Endodermal cell (in vitro differentiated cells): ENCODE results near the gene KRT2. TPM values are rescaled to one million over a fixed set of nuclear protein-coding genes. Genes with fewer than 3 reads are reported as not detected.

Experiments used
- DNase-seq: peaks from one replicate; pipeline ENCODE4 v3.0.0-alpha.2; 2017
- H3K27ac ChIP-seq: 2 replicates; pipeline ENCODE4 v1.5.1; 2013; ENCODE audit warnings: mild to moderate bottlenecking, low read depth, low read length, moderate library complexity
- H3K27me3 ChIP-seq: 2 replicates; pipeline ENCODE4 v1.6.1; 2013; ENCODE audit warnings: mild to moderate bottlenecking, low read length, moderate library complexity; ENCODE audit not compliant: insufficient read depth, control insufficient read depth, poor library complexity, severe bottlenecking
- H3K36me3 ChIP-seq: 2 replicates; pipeline ENCODE4 v1.7.0; 2013; ENCODE audit warnings: mild to moderate bottlenecking, low read length, moderate library complexity; ENCODE audit not compliant: control insufficient read depth, insufficient read depth
- H3K4me1 ChIP-seq: one replicate; pipeline ENCODE4 v1.7.0; 2013; ENCODE audit warnings: low read length; ENCODE audit not compliant: control insufficient read depth, insufficient read depth
- H3K4me3 ChIP-seq: 2 replicates; pipeline ENCODE4 v1.5.1; 2013; ENCODE audit warnings: mild to moderate bottlenecking, low read length, moderate library complexity
- H3K9ac ChIP-seq: 2 replicates; pipeline ENCODE4 v1.6.1; 2013; ENCODE audit warnings: mild to moderate bottlenecking, low read length, moderate library complexity; ENCODE audit not compliant: poor library complexity, severe bottlenecking; ENCODE audit errors: extremely low read depth
- H3K9me3 ChIP-seq: 2 replicates; pipeline ENCODE4 v1.6.1; 2013; ENCODE audit warnings: mild to moderate bottlenecking, low read length, moderate library complexity; ENCODE audit not compliant: control insufficient read depth
- H3K27ac Mint-ChIP-seq: 2 replicates; pipeline ENCODE4 v1.8.0; 2020; ENCODE audit warnings: mixed read lengths
- H3K27me3 Mint-ChIP-seq: 2 replicates; pipeline ENCODE4 v1.8.0; 2021; ENCODE audit warnings: mild to moderate bottlenecking, mixed read lengths; ENCODE audit not compliant: insufficient read depth
- H3K36me3 Mint-ChIP-seq: 2 replicates; pipeline ENCODE4 v1.8.0; 2020; ENCODE audit warnings: low read depth, mixed read lengths
- H3K4me1 Mint-ChIP-seq: 2 replicates; pipeline ENCODE4 v1.8.0; 2020; ENCODE audit warnings: mixed read lengths
- H3K4me3 Mint-ChIP-seq: 2 replicates; pipeline ENCODE4 v1.8.0; 2020; ENCODE audit warnings: mild to moderate bottlenecking, moderate library complexity, mixed read lengths
- H3K9me3 Mint-ChIP-seq: 2 replicates; pipeline ENCODE4 v1.8.0; 2020; ENCODE audit warnings: mild to moderate bottlenecking, mixed read lengths
- CTCF ChIP-seq: fragments of 200-600 bp; sonication (generic); conservative IDR thresholded peaks from 2 replicates; pipeline ENCODE4 v1.5.0; 2021; ENCODE audit warnings: antibody characterized with exemption, mild to moderate bottlenecking
- WGBS, 2 experiments: methylation state at CpG; one replicate each; pipeline versions ENCODE4 v1.1.5 to v1.1.7; 2013; ENCODE audit warnings: missing lambda C conversion rate in 2 of 2, mixed read lengths in 1 of 2; ENCODE audit not compliant: insufficient coverage in 1 of 2, insufficient read length in 1 of 2; 5-methylcytosine and 5-hydroxymethylcytosine counted together
- total RNA-seq, 2 donors: library from RNA; stranded (reverse); fragmentation: NEBNext Ultra II Directional in 1 of 2; extraction: Animal tissue kit (Norgen Biotek cat#: 25700) in 1 of 2; gene quantifications; 2 replicates in 1 of 2; 3 replicates in 1 of 2; pipeline ENCODE4 v1.2.1, GENCODE V29; 2021

Gene KRT2
- total RNA-seq, 2 donors from 2014 or later = not detected

- H3K27me3 ChIP-seq = peaks cover 73% of the 10 kb centered on the region
- H3K36me3 Mint-ChIP-seq = no peaks in the 10 kb centered on the region
- H3K4me3 ChIP-seq = peak overlapping the region; percentile 72
- no peaks in the 10 kb centered on the region for H3K9me3 ChIP-seq
- H3K27ac Mint-ChIP-seq = no peak overlapping the region
- no peaks in the 10 kb centered on the region for H3K36me3 ChIP-seq
- no peak overlapping the region for H3K9ac ChIP-seq
- peaks cover 4% of the 10 kb centered on the region for H3K4me1 Mint-ChIP-seq
- no peak overlapping the region for H3K27ac ChIP-seq
- H3K4me1 ChIP-seq = no peaks in the 10 kb centered on the region
- H3K4me3 Mint-ChIP-seq = peak overlapping the region; percentile 51
- WGBS, 2 experiments = 9 to 25% methylated on average over 6 to 45 of the region's 45 CpGs
- H3K9me3 Mint-ChIP-seq = no peaks in the 10 kb centered on the region
- no peak for TF ChIP-seq CTCF
- peaks cover 71% of the 10 kb centered on the region for H3K27me3 Mint-ChIP-seq
- DNase-seq = peak; percentile 83
Measured at GRCh38 chr12:52691076-52691840, 39.2 kb upstream of the KRT2 start.

GRCh38 chr12:52690351-52691075, 38.5 kb upstream of the KRT2 start:
- no peaks in the 10 kb centered on the region for H3K36me3 ChIP-seq
- H3K27ac Mint-ChIP-seq = no peak overlapping the region
- peaks cover 80% of the 10 kb centered on the region for H3K27me3 ChIP-seq
- peaks cover 4% of the 10 kb centered on the region for H3K4me1 Mint-ChIP-seq
- no peaks in the 10 kb centered on the region for H3K36me3 Mint-ChIP-seq
- H3K4me1 ChIP-seq = no peaks in the 10 kb centered on the region
- peak; percentile 69 for DNase-seq
- peak overlapping the region; percentile 51 for H3K4me3 Mint-ChIP-seq
- no peak overlapping the region for H3K27ac ChIP-seq
- WGBS, 2 experiments = 64 to 70% methylated on average over 5 to 8 of the region's 8 CpGs
- H3K9me3 ChIP-seq = no peaks in the 10 kb centered on the region
- peaks cover 75% of the 10 kb centered on the region for H3K27me3 Mint-ChIP-seq
- peak overlapping the region; percentile 72 for H3K4me3 ChIP-seq
- TF ChIP-seq CTCF = no peak
- no peak overlapping the region for H3K9ac ChIP-seq
- H3K9me3 Mint-ChIP-seq = no peaks in the 10 kb centered on the region

- Mint-ChIP-seq H3K27ac (no peak overlapping the region), H3K36me3 (no peaks in the 10 kb centered on the region), H3K4me3 (no peak overlapping the region), H3K27me3 (peaks cover 78% of the 10 kb centered on the region), H3K4me1 (peaks cover 4% of the 10 kb centered on the region), H3K9me3 (no peaks in the 10 kb centered on the region)
- Histone ChIP-seq H3K4me1 (no peaks in the 10 kb centered on the region), H3K4me3 (no peak overlapping the region), H3K27ac (no peak overlapping the region), H3K9me3 (no peaks in the 10 kb centered on the region), H3K27me3 (peaks cover 83% of the 10 kb centered on the region), H3K36me3 (no peaks in the 10 kb centered on the region), H3K9ac (no peak overlapping the region)
- no peak for TF ChIP-seq CTCF
- 83 to 89% methylated on average over 1 of the region's 1 CpG for WGBS, 2 experiments
- DNase-seq = no peak
Measured at GRCh38 chr12:52689936-52690335, 37.9 kb upstream of the KRT2 start.
